ENCODE measurements around the gene RGS7. TPM values are rescaled to one million over a fixed set of nuclear protein-coding genes. Genes with fewer than 3 reads are reported as not detected.

The RGS7 gene
- total RNA-seq, 1 donor from 2014 or later = 0.18 TPM

DNA sequence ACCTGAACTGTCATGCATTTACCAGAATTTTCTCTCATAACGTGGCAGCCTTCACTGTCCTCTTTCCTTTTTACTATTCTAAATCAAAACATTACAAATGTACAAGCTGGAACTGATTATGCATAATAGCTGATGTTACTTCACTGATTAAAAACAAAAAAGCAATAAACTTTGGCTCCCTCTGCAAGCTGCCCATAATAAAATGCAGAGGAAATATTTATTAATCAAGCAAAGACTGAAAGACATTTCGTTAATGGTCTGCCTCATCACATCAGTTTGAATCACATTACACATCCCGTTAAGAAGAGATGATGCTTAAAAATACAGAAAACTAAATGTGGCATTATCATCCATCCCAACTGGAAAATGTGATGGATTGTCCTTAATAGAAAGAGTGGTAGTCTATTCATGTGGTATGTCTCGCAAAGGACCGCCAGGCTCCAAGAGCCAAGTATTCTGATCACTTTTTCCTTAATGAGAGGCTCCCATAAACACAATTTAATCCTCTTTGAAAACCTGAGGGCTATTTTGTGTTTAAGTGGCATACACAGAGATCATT lies 225.3 kb downstream of the RGS7 start:
- Mint-ChIP-seq H3K27ac (ENCODE audit: unreplicated experiment) (no peak overlapping the region), H3K27me3 (ENCODE audit: low read depth, unreplicated experiment) (no peaks in the 10 kb centered on the region), H3K4me1 (ENCODE audit: low read depth, unreplicated experiment) (no peaks in the 10 kb centered on the region), H3K36me3 (ENCODE audit: low read depth, unreplicated experiment) (no peaks in the 10 kb centered on the region), H3K4me3 (ENCODE audit: unreplicated experiment) (no peak overlapping the region), H3K9me3 (ENCODE audit: unreplicated experiment) (no peaks in the 10 kb centered on the region)
- Histone ChIP-seq H3K4me3 (ENCODE audit: insufficient read depth, low read depth, low read length) (no peak overlapping the region), H3K27ac (ENCODE audit: low read depth, low read length) (no peak overlapping the region), H2AFZ (ENCODE audit: low read depth, low read length) (no peak overlapping the region), H3K36me3 (ENCODE audit: insufficient read depth, low read length) (no peaks in the 10 kb centered on the region), H3K9ac (ENCODE audit: low read length) (no peak overlapping the region), H3K27me3 (ENCODE audit: insufficient read depth, low read length) (no peaks in the 10 kb centered on the region), H3K4me2 (ENCODE audit: low read length) (no peak overlapping the region), H3K9me3 (ENCODE audit: insufficient read depth, low read depth, low read length) (no peaks in the 10 kb centered on the region), H4K20me1 (ENCODE audit: insufficient read depth, low read length) (no peaks in the 10 kb centered on the region), H3K79me2 (ENCODE audit: insufficient read depth, low read length) (no peaks in the 10 kb centered on the region), H3K4me1 (ENCODE audit: insufficient read depth, low read length) (no peaks in the 10 kb centered on the region)
- DNase-seq (ENCODE audit: low read depth) (no peak), FAIRE-seq (no peak)
- TF ChIP-seq CTCF (IDR thresholded peaks at IDR 0.05; ENCODE audit: insufficient read depth, low read depth, low read length) (no peak), EZH2 (IDR thresholded peaks at IDR 0.05; ENCODE audit: insufficient read depth, low read length) (no peak)

DNA sequence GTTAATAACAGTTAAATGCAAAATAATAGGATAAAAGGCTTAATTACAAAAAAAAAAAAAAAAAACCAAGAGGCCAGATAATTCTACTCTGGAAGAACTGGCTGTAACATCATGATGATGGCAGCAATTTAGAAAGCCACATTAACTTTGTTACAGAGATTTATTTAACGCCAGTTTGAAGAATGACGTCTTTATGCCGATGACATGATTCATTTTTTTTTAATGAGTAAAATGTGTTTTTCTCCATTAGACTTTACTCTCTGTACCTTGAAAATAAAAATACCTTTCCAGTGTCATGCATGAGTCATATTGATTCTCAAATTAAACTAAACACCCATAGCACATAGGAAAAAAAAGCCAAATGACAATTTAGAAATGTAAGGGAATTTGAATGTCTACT lies 226.1 kb downstream of the RGS7 start:
- no peak overlapping the region for H2AFZ ChIP-seq (ENCODE audit: low read depth, low read length)
- TF ChIP-seq EZH2 (IDR thresholded peaks at IDR 0.05; ENCODE audit: insufficient read depth, low read length) (no peak), CTCF (IDR thresholded peaks at IDR 0.05; ENCODE audit: insufficient read depth, low read depth, low read length) (no peak)
- H3K4me3 ChIP-seq (ENCODE audit: insufficient read depth, low read depth, low read length) = no peak overlapping the region
- H3K9ac ChIP-seq (ENCODE audit: low read length) = no peak overlapping the region
- no peaks in the 10 kb centered on the region for H3K36me3 ChIP-seq (ENCODE audit: insufficient read depth, low read length)
- Mint-ChIP-seq H3K4me3 (ENCODE audit: unreplicated experiment) (no peak overlapping the region), H3K27me3 (ENCODE audit: low read depth, unreplicated experiment) (no peaks in the 10 kb centered on the region), H3K9me3 (ENCODE audit: unreplicated experiment) (no peaks in the 10 kb centered on the region), H3K4me1 (ENCODE audit: low read depth, unreplicated experiment) (no peaks in the 10 kb centered on the region), H3K27ac (ENCODE audit: unreplicated experiment) (no peak overlapping the region), H3K36me3 (ENCODE audit: low read depth, unreplicated experiment) (no peaks in the 10 kb centered on the region)
- H3K4me1 ChIP-seq (ENCODE audit: insufficient read depth, low read length) = no peaks in the 10 kb centered on the region
- H3K9me3 ChIP-seq (ENCODE audit: insufficient read depth, low read depth, low read length) = no peaks in the 10 kb centered on the region
- no peak overlapping the region for H3K4me2 ChIP-seq (ENCODE audit: low read length)
- FAIRE-seq = no peak
- no peaks in the 10 kb centered on the region for H3K79me2 ChIP-seq (ENCODE audit: insufficient read depth, low read length)
- H3K27me3 ChIP-seq (ENCODE audit: insufficient read depth, low read length) = no peaks in the 10 kb centered on the region
- DNase-seq (ENCODE audit: low read depth) = no peak
- H4K20me1 ChIP-seq (ENCODE audit: insufficient read depth, low read length) = no peaks in the 10 kb centered on the region
- H3K27ac ChIP-seq (ENCODE audit: low read depth, low read length) = no peak overlapping the region

DNA sequence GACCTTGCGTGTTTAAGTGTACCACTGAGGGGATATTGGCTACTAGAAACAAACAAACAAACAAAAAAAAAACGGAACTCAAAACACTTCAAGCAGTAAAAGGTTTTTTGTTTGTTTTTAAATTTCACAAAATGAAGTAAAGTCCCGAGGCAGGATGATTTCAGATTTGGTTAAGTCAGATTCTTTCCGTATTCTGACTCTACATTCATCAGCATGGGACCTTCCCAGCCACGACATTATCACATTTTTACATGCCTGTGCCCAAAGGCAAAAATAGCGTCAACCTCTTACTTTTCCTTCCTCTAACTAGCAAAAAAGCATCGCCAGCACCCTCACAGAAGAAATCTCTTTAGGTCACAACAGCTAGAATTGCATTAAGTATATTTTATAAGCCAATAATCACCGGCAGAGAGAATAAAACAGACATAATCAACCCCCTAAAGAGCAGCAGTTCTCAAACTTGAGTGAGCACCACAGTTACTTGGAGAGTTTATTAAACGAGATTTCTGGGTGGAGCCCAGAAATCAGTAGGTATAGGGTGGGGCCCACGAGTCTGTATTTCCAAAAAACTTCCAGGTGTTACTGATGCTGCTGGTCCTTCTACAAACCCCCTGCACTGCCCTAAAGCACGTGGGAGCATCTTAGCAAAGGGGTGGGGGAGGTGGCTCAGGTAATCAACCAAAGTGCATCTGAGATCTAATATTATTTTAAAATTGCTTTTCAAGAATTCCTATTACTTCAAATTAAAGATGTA lies 227.6 kb downstream of the RGS7 start:
- no peak overlapping the region for H3K9ac ChIP-seq (ENCODE audit: low read length)
- H3K9me3 Mint-ChIP-seq (ENCODE audit: unreplicated experiment) = no peaks in the 10 kb centered on the region
- no peak for DNase-seq (ENCODE audit: low read depth)
- H3K79me2 ChIP-seq (ENCODE audit: insufficient read depth, low read length) = no peaks in the 10 kb centered on the region
- no peaks in the 10 kb centered on the region for H3K9me3 ChIP-seq (ENCODE audit: insufficient read depth, low read depth, low read length)
- no peaks in the 10 kb centered on the region for H3K36me3 Mint-ChIP-seq (ENCODE audit: low read depth, unreplicated experiment)
- no peak for FAIRE-seq
- H3K27me3 Mint-ChIP-seq (ENCODE audit: low read depth, unreplicated experiment) = no peaks in the 10 kb centered on the region
- no peak overlapping the region for H3K4me2 ChIP-seq (ENCODE audit: low read length)
- TF ChIP-seq EZH2 (IDR thresholded peaks at IDR 0.05; ENCODE audit: insufficient read depth, low read length) (no peak), CTCF (IDR thresholded peaks at IDR 0.05; ENCODE audit: insufficient read depth, low read depth, low read length) (no peak)
- H3K4me1 Mint-ChIP-seq (ENCODE audit: low read depth, unreplicated experiment) = no peaks in the 10 kb centered on the region
- H3K4me3 ChIP-seq (ENCODE audit: insufficient read depth, low read depth, low read length) = no peak overlapping the region
- H3K27me3 ChIP-seq (ENCODE audit: insufficient read depth, low read length) = no peaks in the 10 kb centered on the region
- no peaks in the 10 kb centered on the region for H4K20me1 ChIP-seq (ENCODE audit: insufficient read depth, low read length)
- no peak overlapping the region for H3K4me3 Mint-ChIP-seq (ENCODE audit: unreplicated experiment)
- H3K4me1 ChIP-seq (ENCODE audit: insufficient read depth, low read length) = no peaks in the 10 kb centered on the region
- H3K27ac Mint-ChIP-seq (ENCODE audit: unreplicated experiment) = no peak overlapping the region
- H3K27ac ChIP-seq (ENCODE audit: low read depth, low read length) = no peak overlapping the region
- H3K36me3 ChIP-seq (ENCODE audit: insufficient read depth, low read length) = no peaks in the 10 kb centered on the region
- no peak overlapping the region for H2AFZ ChIP-seq (ENCODE audit: low read depth, low read length)

Data from astrocyte (in vitro differentiated cells and primary cell).